ENCODE results near the gene CRMP1. TPM values are rescaled to one million over a fixed set of nuclear protein-coding genes. Genes with fewer than 3 reads are reported as not detected.

The CRMP1 gene
- total and polyA plus RNA-seq, 2 of the 4 experiments (the other 2 are of a cell fraction), result 4.1 to 7.4 TPM

DNA sequence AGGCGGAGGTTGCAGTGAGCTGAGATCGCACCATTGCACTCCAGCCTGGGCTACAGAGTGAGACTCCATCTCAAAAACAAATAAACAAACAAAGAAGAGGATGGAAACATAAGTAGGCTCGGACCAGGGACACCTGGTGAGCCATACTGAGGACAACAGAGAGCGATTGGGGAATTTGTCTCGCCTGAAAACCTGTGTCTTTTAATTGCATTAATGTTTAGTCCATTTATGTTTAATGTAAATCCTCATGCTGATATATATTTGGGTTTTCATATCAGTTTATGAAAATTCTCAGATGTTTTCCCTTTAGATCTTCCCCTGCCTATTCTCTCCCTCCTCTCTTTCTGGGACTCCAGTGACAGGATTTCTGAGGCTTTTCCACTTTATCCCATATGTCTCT is 97.3 kb downstream of the CRMP1 start:
- ChIA-PET CTCF (no interaction called here), POLR2A (ENCODE audit: unreplicated experiment) (no interaction called here)
- H2AK9ac ChIP-seq (replicated peaks; ENCODE audit: low read depth, low read length, poor library complexity), result no peak overlapping the region
- ATAC-seq (ENCODE audit: low read depth), result no peak
- intact Hi-C loops (cut with micrococcal nuclease) (no loop called here), dilution Hi-C loops (cut with HindIII; ENCODE audit: low sequenced_read_pairs, unreplicated experiment) (no loop called here), in situ Hi-C loops (cut with MboI; ENCODE audit: low sequenced_read_pairs) (loop anchor here (10.0 kb wide), 1 partner anchor 751 kb away; no protein-coding TSS in a partner anchor)
- no peak overlapping the region for H3K4me3 ChIP-seq (ENCODE audit: insufficient read depth, low read depth, low read length)
- no peak for DNase-seq
- no peak overlapping the region for H2AFZ ChIP-seq (replicated peaks; ENCODE audit: low read length, poor library complexity)
- no peak overlapping the region for H3K18ac ChIP-seq (ENCODE audit: low read depth, low read length)
- H2AK5ac ChIP-seq (ENCODE audit: low read depth, low read length), result no peak overlapping the region
- no peak overlapping the region for H2BK5ac ChIP-seq (ENCODE audit: low read depth, low read length, poor library complexity, severe bottlenecking)
- H3K4me1 ChIP-seq (ENCODE audit: control insufficient read depth, insufficient read depth, low read length), result no peaks in the 10 kb centered on the region
- no peaks in the 10 kb centered on the region for H4K20me1 ChIP-seq (ENCODE audit: insufficient read depth, low read length)
- no peak overlapping the region for H4K5ac ChIP-seq (ENCODE audit: low read depth, low read length)
- no peak overlapping the region for H2BK20ac ChIP-seq (ENCODE audit: low read depth, low read length)
- no peak overlapping the region for H2BK15ac ChIP-seq (ENCODE audit: low read depth, low read length)
- H3K27me3 ChIP-seq (ENCODE audit: control insufficient read depth, insufficient read depth, low read length), result no peaks in the 10 kb centered on the region
- TF ChIP-seq POLR2A (IDR thresholded peaks at IDR 0.05; ENCODE audit: low read depth, low read length), result no peak
- no peak for TF ChIP-seq NFE2L2 (IDR thresholded peaks at IDR 0.05; ENCODE audit: low read depth, low read length)
- TF ChIP-seq MXI1 (IDR thresholded peaks at IDR 0.05; ENCODE audit: borderline replicate concordance, low read depth, low read length), result no peak
- no peak for TF ChIP-seq CHD1 (IDR thresholded peaks at IDR 0.05; ENCODE audit: low read depth, low read length)
- TF ChIP-seq, protein P1, sequence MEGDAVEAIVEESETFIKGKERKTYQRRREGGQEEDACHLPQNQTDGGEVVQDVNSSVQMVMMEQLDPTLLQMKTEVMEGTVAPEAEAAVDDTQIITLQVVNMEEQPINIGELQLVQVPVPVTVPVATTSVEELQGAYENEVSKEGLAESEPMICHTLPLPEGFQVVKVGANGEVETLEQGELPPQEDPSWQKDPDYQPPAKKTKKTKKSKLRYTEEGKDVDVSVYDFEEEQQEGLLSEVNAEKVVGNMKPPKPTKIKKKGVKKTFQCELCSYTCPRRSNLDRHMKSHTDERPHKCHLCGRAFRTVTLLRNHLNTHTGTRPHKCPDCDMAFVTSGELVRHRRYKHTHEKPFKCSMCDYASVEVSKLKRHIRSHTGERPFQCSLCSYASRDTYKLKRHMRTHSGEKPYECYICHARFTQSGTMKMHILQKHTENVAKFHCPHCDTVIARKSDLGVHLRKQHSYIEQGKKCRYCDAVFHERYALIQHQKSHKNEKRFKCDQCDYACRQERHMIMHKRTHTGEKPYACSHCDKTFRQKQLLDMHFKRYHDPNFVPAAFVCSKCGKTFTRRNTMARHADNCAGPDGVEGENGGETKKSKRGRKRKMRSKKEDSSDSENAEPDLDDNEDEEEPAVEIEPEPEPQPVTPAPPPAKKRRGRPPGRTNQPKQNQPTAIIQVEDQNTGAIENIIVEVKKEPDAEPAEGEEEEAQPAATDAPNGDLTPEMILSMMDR (conservative IDR thresholded peaks at IDR 0.05; ENCODE audit: low read depth, low read length), result no peak
- TF ChIP-seq SMC3 (IDR thresholded peaks at IDR 0.05; ENCODE audit: low read depth, low read length), result no peak
- no peak for TF ChIP-seq FOS (IDR thresholded peaks at IDR 0.05; ENCODE audit: low read depth, low read length)
- no peak for TF ChIP-seq BHLHE40 (IDR thresholded peaks at IDR 0.05; ENCODE audit: low read depth, low read length)
- no peak overlapping the region for H3K14ac ChIP-seq (replicated peaks; ENCODE audit: low read depth, low read length)
- peaks cover 0 to 3% of the 10 kb centered on the region in 2 experiments; a peak in 1 of 4 replicates for H3K79me1 ChIP-seq (ENCODE audit: low read depth in 1 of 2, low read length in 2 of 2)
- H3K4ac ChIP-seq (ENCODE audit: low read depth, low read length), result no peak overlapping the region
- H3K4me2 ChIP-seq (ENCODE audit: low read depth, low read length), result no peak overlapping the region
- H3K27ac ChIP-seq (ENCODE audit: insufficient read depth, low read length), result no peak overlapping the region
- no peak overlapping the region for H3K23ac ChIP-seq (ENCODE audit: low read depth, low read length)
- no peak overlapping the region for H4K8ac ChIP-seq (ENCODE audit: low read depth in 2 of 2, low read length in 2 of 2)
- no peak overlapping the region for H3K56ac ChIP-seq (ENCODE audit: extremely low read depth, insufficient read depth, low read length)
- no peak overlapping the region for H3K9ac ChIP-seq (ENCODE audit: low read depth, low read length)
- no TSS peak for BruUV-seq (replicated peaks)
- peaks cover 3% of the 10 kb centered on the region; the same call in 1 of the 2 replicates for H3K9me1 ChIP-seq (ENCODE audit: insufficient read depth, low read length)
- no peak overlapping the region for H2BK120ac ChIP-seq (ENCODE audit: low read depth, low read length)
- no peak overlapping the region for H4K91ac ChIP-seq (ENCODE audit: insufficient read depth, low read depth, low read length)
- H3K36me3 ChIP-seq (ENCODE audit: control insufficient read depth, insufficient read depth, low read length), result peaks cover 43% of the 10 kb centered on the region
- H3K9me3 ChIP-seq (ENCODE audit: control insufficient read depth, insufficient read depth, low read length), result no peaks in the 10 kb centered on the region
- WGBS, 2 experiments (ENCODE audit: extremely low coverage in 2 of 2, insufficient read length in 1 of 2), result 100% methylated on average over 1 of the region's 5 CpGs; no CpG with 5 or more reads in 1 of the 2 experiments
